Measurements from ENCODE around the gene FBXO2. TPM values are rescaled to one million over a fixed set of nuclear protein-coding genes. Genes with fewer than 3 reads are reported as not detected.

Gene FBXO2
- total RNA-seq, 1 donor from 2014 or later: 64.0 TPM

- no peak for FAIRE-seq
- peaks cover 23% of the 10 kb centered on the region for H3K27me3 ChIP-seq (ENCODE audit: insufficient read depth, low read length)
Observed at GRCh38 chr1:11697188-11697892, 43.1 kb upstream of the FBXO2 start.

GRCh38 chr1:11695861-11696260 lies 41.6 kb upstream of the FBXO2 start:
- no peak overlapping the region for H3K4me3 Mint-ChIP-seq (ENCODE audit: unreplicated experiment)
- H3K27ac Mint-ChIP-seq (ENCODE audit: unreplicated experiment): no peak overlapping the region

More at GRCh38 chr1:11697188-11697892, 43.1 kb upstream of the FBXO2 start:
- no peak overlapping the region for H3K9ac ChIP-seq (ENCODE audit: low read length)
- H3K4me2 ChIP-seq (ENCODE audit: low read length): no peak overlapping the region
- no peak overlapping the region for H3K27ac Mint-ChIP-seq (ENCODE audit: unreplicated experiment)
- H3K4me3 Mint-ChIP-seq (ENCODE audit: unreplicated experiment): no peak overlapping the region
- H3K9me3 Mint-ChIP-seq (ENCODE audit: unreplicated experiment): peaks cover 2% of the 10 kb centered on the region
- DNase-seq (ENCODE audit: low read depth): no peak
- no peaks in the 10 kb centered on the region for H3K9me3 ChIP-seq (ENCODE audit: insufficient read depth, low read depth, low read length)
- no peak overlapping the region for H3K4me3 ChIP-seq (ENCODE audit: insufficient read depth, low read depth, low read length)
- H3K27me3 Mint-ChIP-seq (ENCODE audit: low read depth, unreplicated experiment): peaks cover 52% of the 10 kb centered on the region
- TF ChIP-seq CTCF (IDR thresholded peaks at IDR 0.05; ENCODE audit: insufficient read depth, low read depth, low read length): no peak
- no peak for TF ChIP-seq EZH2 (IDR thresholded peaks at IDR 0.05; ENCODE audit: insufficient read depth, low read length)
- H3K36me3 ChIP-seq (ENCODE audit: insufficient read depth, low read length): no peaks in the 10 kb centered on the region
- no peaks in the 10 kb centered on the region for H3K79me2 ChIP-seq (ENCODE audit: insufficient read depth, low read length)
- peaks cover 2% of the 10 kb centered on the region for H3K4me1 Mint-ChIP-seq (ENCODE audit: low read depth, unreplicated experiment)
- no peaks in the 10 kb centered on the region for H3K36me3 Mint-ChIP-seq (ENCODE audit: low read depth, unreplicated experiment)
- peaks cover 20% of the 10 kb centered on the region for H3K4me1 ChIP-seq (ENCODE audit: insufficient read depth, low read length)
- H2AFZ ChIP-seq (ENCODE audit: low read depth, low read length): no peak overlapping the region
- H3K27ac ChIP-seq (ENCODE audit: low read depth, low read length): no peak overlapping the region
- peaks cover 25% of the 10 kb centered on the region for H4K20me1 ChIP-seq (ENCODE audit: insufficient read depth, low read length)

More at GRCh38 chr1:11695861-11696260, 41.6 kb upstream of the FBXO2 start:
- no peak for TF ChIP-seq CTCF (IDR thresholded peaks at IDR 0.05; ENCODE audit: insufficient read depth, low read depth, low read length)
- no peak for TF ChIP-seq EZH2 (IDR thresholded peaks at IDR 0.05; ENCODE audit: insufficient read depth, low read length)
- H3K4me2 ChIP-seq (ENCODE audit: low read length): no peak overlapping the region
- Mint-ChIP-seq H3K9me3 (ENCODE audit: unreplicated experiment) (peaks cover 2% of the 10 kb centered on the region), H3K4me1 (ENCODE audit: low read depth, unreplicated experiment) (peaks cover 2% of the 10 kb centered on the region), H3K36me3 (ENCODE audit: low read depth, unreplicated experiment) (no peaks in the 10 kb centered on the region), H3K27me3 (ENCODE audit: low read depth, unreplicated experiment) (peaks cover 55% of the 10 kb centered on the region)
- no peak overlapping the region for H2AFZ ChIP-seq (ENCODE audit: low read depth, low read length)
- FAIRE-seq: no peak
- H3K4me1 ChIP-seq (ENCODE audit: insufficient read depth, low read length): peaks cover 20% of the 10 kb centered on the region
- no peaks in the 10 kb centered on the region for H3K36me3 ChIP-seq (ENCODE audit: insufficient read depth, low read length)
- peaks cover 19% of the 10 kb centered on the region for H3K27me3 ChIP-seq (ENCODE audit: insufficient read depth, low read length)
- H3K79me2 ChIP-seq (ENCODE audit: insufficient read depth, low read length): no peaks in the 10 kb centered on the region
- peaks cover 20% of the 10 kb centered on the region for H4K20me1 ChIP-seq (ENCODE audit: insufficient read depth, low read length)
- H3K9ac ChIP-seq (ENCODE audit: low read length): no peak overlapping the region
- no peak overlapping the region for H3K27ac ChIP-seq (ENCODE audit: low read depth, low read length)
- no peaks in the 10 kb centered on the region for H3K9me3 ChIP-seq (ENCODE audit: insufficient read depth, low read depth, low read length)
- DNase-seq (ENCODE audit: low read depth): no peak
- H3K4me3 ChIP-seq (ENCODE audit: insufficient read depth, low read depth, low read length): no peak overlapping the region

All from astrocyte (in vitro differentiated cells and primary cell).